A673 (cell line): ENCODE results near the gene ZNF830. TPM values are rescaled to one million over a fixed set of nuclear protein-coding genes. Genes with fewer than 3 reads are reported as not detected.

Experiments
- BruUV-seq: library from RNA; stranded (reverse); fragments of 400-500 nt; replicated peaks from 2 replicates; lab custom pipeline; 2021; lab: Mats Ljungman, UMichigan
- CTCF ChIA-PET: fragments of 300-600 bp; sonication (Branson Sonifier 250); formaldehyde crosslinking; loops from one replicate; lab custom pipeline; 2022; ENCODE audit warnings: antibody characterized with exemption; lab: Charles Lee
- POLR2A ChIA-PET: fragments of 300-600 bp; sonication (Branson Sonifier 250); formaldehyde crosslinking; loops from one replicate; lab custom pipeline; 2022; ENCODE audit warnings: antibody characterized with exemption; ENCODE audit not compliant: low non-redundant PET; lab: Charles Lee
- DNase-seq: peaks from one replicate; pipeline ENCODE4 v3.0.0-alpha.2; 2015; ENCODE audit warnings: low spot score
- H3K27ac ChIP-seq: fragments of 200-600 bp; sonication (generic); 2 replicates; pipeline ENCODE4 v1.5.1; 2016; ENCODE audit warnings: mixed run types, low read depth, mild to moderate bottlenecking, mixed read lengths, antibody characterized with exemption, low read length; ENCODE audit not compliant: poor library complexity, severe bottlenecking
- H3K27me3 ChIP-seq: fragments of 200-600 bp; sonication (generic); replicated peaks from 2 replicates; pipeline ENCODE4 v1.6.1; 2017; ENCODE audit warnings: mixed run types, low read depth, mild to moderate bottlenecking, mixed read lengths, antibody characterized with exemption, low read length; ENCODE audit not compliant: insufficient read depth, poor library complexity
- H3K36me3 ChIP-seq: fragments of 200-600 bp; sonication (generic); 2 replicates; pipeline ENCODE4 v1.6.1; 2016; ENCODE audit warnings: mixed run types, mild to moderate bottlenecking, mixed read lengths, antibody characterized with exemption, low read length; ENCODE audit not compliant: insufficient read depth, poor library complexity, severe bottlenecking
- H3K4me1 ChIP-seq: fragments of 200-600 bp; sonication (generic); 2 replicates; pipeline ENCODE4 v1.6.1; 2017; ENCODE audit warnings: mixed run types, mild to moderate bottlenecking, mixed read lengths, antibody characterized with exemption, low read length; ENCODE audit not compliant: insufficient read depth, poor library complexity, severe bottlenecking
- H3K4me3 ChIP-seq: fragments of 200-600 bp; sonication (generic); 2 replicates; pipeline ENCODE4 v1.5.1; 2016; ENCODE audit warnings: low read depth, mixed run types, mild to moderate bottlenecking, mixed read lengths, low read length; ENCODE audit not compliant: poor library complexity, severe bottlenecking
- H3K9me3 ChIP-seq: fragments of 200-600 bp; sonication (generic); 2 replicates; pipeline ENCODE4 v1.6.1; 2016; ENCODE audit warnings: mixed run types, low read depth, mild to moderate bottlenecking, mixed read lengths, antibody characterized with exemption, low read length; ENCODE audit not compliant: poor library complexity, severe bottlenecking
- EZH2 ChIP-seq: fragments of 200-600 bp; sonication (generic); IDR thresholded peaks from 2 replicates; pipeline ENCODE4 v1.6.1; 2017; ENCODE audit warnings: borderline replicate concordance, low read depth, mild to moderate bottlenecking, mixed read lengths, antibody characterized with exemption, low read length; ENCODE audit not compliant: poor library complexity, severe bottlenecking
- intact Hi-C: fragments of 100-400 bp; cut with micrococcal nuclease; formaldehyde crosslinking; loops from one replicate; pipeline ENCODE4 v1.10.0; 2022; ENCODE audit not compliant: unreplicated experiment
- total RNA-seq: library from RNA; stranded (reverse); gene quantifications from 2 replicates; pipeline ENCODE4 v1.2.3, GENCODE V29; 2021
- TF ChIP-seq, protein P1 (sequence below): fragments of 300-800, 200-600 bp; sonication (generic); conservative IDR thresholded peaks from 2 replicates; pipeline ENCODE4 v1.5.1; 2017; ENCODE audit warnings: low read depth, mild to moderate bottlenecking, antibody characterized with exemption, low read length, moderate library complexity, mixed read lengths

The ZNF830 gene
- total RNA-seq, 1 experiment from 2014 or later, result 10.1 TPM

DNA sequence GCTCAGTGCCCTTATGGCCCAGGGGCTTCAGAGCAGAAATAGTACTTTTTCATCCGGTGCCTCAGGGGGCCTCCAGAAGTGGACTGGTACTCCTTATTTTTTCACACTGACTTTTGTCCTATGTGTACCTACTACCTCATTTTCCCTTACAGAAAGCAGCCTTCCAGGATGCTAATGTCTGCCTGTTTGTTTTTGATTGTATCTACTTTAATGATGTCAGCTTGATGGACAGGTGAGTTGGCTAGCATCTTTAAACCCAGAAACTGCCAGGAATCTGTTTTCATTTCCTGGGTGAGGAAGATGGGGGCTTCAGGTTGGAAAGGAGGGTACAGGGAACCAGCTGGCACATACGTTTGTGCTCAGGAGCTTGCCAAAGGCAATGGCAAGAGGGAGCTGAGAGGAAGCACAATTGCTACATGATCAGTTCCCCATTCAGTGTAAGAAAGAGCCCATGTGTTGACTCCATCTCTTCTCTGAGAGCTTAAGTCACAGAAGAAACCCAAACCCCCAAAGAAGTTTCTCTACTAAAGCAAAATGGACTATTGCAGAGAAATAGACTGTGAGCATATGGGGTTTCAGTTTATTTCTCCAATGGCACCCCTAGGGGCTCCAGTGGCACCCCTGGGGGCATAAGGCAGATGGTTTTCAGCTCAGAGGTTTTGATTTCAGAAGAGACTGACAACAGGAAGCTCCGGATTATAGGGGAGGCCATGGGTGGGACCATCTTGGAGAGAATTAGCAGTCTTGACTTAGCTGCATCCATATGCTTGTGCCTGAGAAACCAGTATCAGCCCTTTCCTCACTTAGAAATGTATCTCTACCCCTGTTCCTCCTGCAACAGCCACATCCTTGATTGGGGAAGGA is 35.3 kb downstream of the ZNF830 start:
- Histone ChIP-seq H3K9me3 (no peaks in the 10 kb centered on the region), H3K4me3 (no peak overlapping the region), H3K36me3 (peaks cover 4% of the 10 kb centered on the region), H3K27me3 (no peaks in the 10 kb centered on the region), H3K27ac (no peak overlapping the region), H3K4me1 (no peaks in the 10 kb centered on the region)
- peak; percentile 1 for DNase-seq
- ChIA-PET POLR2A (interaction anchor here (0.5 kb wide), 1 partner anchor 70 kb away, joined by 3 read pairs; no protein-coding TSS in a partner anchor), CTCF (no interaction called here)
- no TSS peak for BruUV-seq
- TF ChIP-seq, protein P1, sequence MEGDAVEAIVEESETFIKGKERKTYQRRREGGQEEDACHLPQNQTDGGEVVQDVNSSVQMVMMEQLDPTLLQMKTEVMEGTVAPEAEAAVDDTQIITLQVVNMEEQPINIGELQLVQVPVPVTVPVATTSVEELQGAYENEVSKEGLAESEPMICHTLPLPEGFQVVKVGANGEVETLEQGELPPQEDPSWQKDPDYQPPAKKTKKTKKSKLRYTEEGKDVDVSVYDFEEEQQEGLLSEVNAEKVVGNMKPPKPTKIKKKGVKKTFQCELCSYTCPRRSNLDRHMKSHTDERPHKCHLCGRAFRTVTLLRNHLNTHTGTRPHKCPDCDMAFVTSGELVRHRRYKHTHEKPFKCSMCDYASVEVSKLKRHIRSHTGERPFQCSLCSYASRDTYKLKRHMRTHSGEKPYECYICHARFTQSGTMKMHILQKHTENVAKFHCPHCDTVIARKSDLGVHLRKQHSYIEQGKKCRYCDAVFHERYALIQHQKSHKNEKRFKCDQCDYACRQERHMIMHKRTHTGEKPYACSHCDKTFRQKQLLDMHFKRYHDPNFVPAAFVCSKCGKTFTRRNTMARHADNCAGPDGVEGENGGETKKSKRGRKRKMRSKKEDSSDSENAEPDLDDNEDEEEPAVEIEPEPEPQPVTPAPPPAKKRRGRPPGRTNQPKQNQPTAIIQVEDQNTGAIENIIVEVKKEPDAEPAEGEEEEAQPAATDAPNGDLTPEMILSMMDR, result no peak
- no peak for TF ChIP-seq EZH2
- intact Hi-C loops, result no loop called here

DNA sequence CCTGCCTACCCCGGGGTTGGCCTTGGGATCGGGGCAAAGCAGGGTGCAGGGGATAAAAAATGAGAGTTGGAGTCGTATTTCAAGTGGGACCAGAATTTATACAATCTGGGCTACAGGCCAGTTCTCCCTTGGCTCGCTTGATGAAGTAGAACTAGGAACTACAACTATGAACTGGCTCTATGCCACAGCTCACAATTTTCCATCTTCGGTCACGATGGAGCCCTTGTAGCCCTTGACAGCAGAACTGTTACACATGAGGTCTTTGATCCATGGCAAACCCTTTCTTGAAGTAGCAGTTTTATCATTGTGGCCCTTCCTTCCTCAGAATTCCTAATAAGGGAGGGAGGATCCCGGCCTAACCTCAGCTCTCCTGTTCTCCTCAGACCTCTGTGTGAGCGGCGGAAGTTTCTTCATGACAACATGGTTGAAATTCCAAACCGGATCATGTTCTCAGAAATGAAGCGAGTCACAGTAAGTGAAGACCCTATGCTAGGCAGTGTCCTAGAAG is 36.1 kb downstream of the ZNF830 start:
- Histone ChIP-seq H3K36me3 (peaks cover 4% of the 10 kb centered on the region), H3K27me3 (no peaks in the 10 kb centered on the region), H3K4me3 (no peak overlapping the region), H3K27ac (no peak overlapping the region), H3K9me3 (no peaks in the 10 kb centered on the region), H3K4me1 (no peaks in the 10 kb centered on the region)
- DNase-seq, result no peak
- ChIA-PET POLR2A (interaction anchor here (0.5 kb wide), 1 partner anchor 69 kb away, joined by 3 read pairs; no protein-coding TSS in a partner anchor), CTCF (no interaction called here)
- TF ChIP-seq, protein P1, result no peak
- TF ChIP-seq EZH2, result no peak
- intact Hi-C loops, result no loop called here
- no TSS peak for BruUV-seq

DNA sequence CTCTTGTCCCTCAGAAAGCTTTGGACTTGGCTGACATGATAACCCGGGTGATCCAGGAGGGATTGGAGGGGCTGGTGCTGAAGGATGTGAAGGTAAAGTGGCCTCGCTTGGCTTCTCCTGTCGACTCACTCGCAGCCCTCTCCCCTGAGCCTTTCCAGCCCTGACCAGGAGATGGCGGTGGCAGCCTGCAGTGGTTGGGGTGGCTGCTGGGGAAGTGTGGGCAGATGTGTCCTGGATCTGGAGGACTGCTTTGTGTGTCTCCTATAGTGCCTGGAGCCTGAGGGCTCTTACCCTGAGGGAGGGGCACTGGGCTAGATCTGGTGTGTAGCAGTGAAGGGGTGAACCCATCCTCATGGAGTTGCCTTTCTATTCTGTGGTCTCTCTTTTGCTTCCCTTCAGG is 36.9 kb downstream of the ZNF830 start:
- no peaks in the 10 kb centered on the region for H3K4me1 ChIP-seq
- peak; percentile 70 for DNase-seq
- H3K27me3 ChIP-seq, result no peaks in the 10 kb centered on the region
- CTCF ChIA-PET, result no interaction called here
- no peak overlapping the region for H3K27ac ChIP-seq
- no TSS peak for BruUV-seq
- POLR2A ChIA-PET, result no interaction called here
- no peaks in the 10 kb centered on the region for H3K9me3 ChIP-seq
- H3K4me3 ChIP-seq, result no peak overlapping the region
- intact Hi-C loops, result loop anchor here (1.0 kb wide), 2 partner anchors 92 to 122 kb away; no protein-coding TSS in a partner anchor
- TF ChIP-seq, protein P1, result peak; percentile 60
- no peak for TF ChIP-seq EZH2
- peaks cover 4% of the 10 kb centered on the region for H3K36me3 ChIP-seq
